ENCODE measurements around the gene HPF1.
"Not testable (repeated sequence)": the region's sequence is repeated elsewhere in the genome, so short reads cannot be mapped to it uniquely, and the experiment has no call there.

Gene HPF1

GRCh38 chr4:169757575-169758184, at the start of gene HPF1:
Gene HPF1, minus strand, starts transcription at chr4:169757944. Its CDS starts 67 bp downstream, at chr4:169757877.
- DNase-seq: peak; percentile 97

DNA sequence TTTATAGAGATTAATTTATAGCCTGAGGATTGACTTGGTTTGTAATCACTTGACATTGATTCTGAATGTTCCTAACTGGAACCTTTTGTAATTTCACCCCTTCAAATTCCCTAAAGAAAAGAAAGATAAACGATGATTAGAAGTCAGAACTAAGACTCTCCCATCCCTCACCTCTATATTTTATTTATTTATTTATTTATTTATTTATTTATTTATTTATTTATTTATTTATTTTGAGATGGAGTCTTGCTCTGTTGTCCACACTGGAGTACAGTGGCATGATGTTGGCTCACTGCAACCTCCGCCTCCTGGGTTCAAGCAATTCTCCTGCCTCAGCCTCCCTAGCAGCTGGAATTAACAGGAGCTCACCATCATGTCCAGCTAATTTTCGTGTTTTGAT, 49.0 kb upstream of the HPF1 start:
- not testable (repeated sequence) for DNase-seq

DNA sequence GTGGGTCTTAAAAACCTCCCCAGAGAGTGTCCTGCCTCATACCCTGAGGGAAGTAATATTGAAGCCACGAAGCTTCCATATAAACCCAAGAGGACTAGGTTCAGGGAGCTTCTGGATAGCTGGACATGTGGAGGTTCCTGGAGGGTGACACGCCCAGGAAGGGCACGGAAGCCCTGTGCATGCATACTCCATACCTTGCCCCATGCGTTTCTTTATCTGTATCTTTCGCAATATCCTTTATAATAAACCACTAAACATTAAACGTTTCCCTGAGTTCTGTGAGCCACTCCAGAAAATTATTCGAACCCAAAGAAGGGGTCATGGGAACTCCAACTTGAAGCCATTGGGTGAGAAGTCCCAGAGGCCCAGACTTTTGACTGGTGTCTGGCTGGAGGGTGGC, 45.7 kb upstream of the HPF1 start:
- no peak for DNase-seq

GRCh38 chr4:169802873-169803272, 45.1 kb upstream of the HPF1 start:
- no peak for DNase-seq

- DNase-seq: no peak
Measured at GRCh38 chr4:169800541-169800940, 42.8 kb upstream of the HPF1 start.

- DNase-seq: no peak
Measured at GRCh38 chr4:169799260-169799659, 41.5 kb upstream of the HPF1 start.

GRCh38 chr4:169795585-169795984, 37.8 kb upstream of the HPF1 start:
- no peak for DNase-seq

DNA sequence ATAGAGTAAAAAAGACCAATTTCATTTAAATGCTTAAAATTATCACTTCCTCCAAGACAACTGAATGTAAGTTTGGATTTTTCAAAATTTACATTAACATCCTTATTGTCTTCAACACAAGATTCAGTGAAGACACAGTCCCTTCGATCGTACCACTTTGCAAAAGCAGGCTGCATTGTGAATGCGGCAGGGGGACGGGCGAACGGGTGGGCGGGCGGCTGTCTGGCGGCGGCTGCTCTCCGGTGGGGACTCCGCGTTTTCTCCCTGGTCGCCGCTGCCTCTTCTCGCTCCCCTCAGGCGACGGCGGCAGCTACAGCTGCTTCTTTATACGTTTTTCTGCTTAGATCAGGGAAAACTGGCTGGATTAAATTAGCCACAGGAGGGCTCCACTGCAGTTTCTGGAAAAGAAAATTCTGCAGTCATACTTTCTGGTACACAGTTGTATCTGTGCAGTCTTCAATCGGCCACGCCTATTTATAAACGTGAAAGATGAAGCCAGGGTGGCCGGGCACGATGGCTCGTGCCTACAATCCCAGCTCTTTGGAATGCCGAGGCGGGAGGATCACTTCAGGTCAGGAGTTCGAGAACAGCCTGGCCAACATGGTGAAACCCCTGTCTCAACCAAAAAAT, 33.9 kb upstream of the HPF1 start:
- peak; percentile 68 for DNase-seq

GRCh38 chr4:169791062-169791461, 33.3 kb upstream of the HPF1 start:
- no peak for DNase-seq

DNA sequence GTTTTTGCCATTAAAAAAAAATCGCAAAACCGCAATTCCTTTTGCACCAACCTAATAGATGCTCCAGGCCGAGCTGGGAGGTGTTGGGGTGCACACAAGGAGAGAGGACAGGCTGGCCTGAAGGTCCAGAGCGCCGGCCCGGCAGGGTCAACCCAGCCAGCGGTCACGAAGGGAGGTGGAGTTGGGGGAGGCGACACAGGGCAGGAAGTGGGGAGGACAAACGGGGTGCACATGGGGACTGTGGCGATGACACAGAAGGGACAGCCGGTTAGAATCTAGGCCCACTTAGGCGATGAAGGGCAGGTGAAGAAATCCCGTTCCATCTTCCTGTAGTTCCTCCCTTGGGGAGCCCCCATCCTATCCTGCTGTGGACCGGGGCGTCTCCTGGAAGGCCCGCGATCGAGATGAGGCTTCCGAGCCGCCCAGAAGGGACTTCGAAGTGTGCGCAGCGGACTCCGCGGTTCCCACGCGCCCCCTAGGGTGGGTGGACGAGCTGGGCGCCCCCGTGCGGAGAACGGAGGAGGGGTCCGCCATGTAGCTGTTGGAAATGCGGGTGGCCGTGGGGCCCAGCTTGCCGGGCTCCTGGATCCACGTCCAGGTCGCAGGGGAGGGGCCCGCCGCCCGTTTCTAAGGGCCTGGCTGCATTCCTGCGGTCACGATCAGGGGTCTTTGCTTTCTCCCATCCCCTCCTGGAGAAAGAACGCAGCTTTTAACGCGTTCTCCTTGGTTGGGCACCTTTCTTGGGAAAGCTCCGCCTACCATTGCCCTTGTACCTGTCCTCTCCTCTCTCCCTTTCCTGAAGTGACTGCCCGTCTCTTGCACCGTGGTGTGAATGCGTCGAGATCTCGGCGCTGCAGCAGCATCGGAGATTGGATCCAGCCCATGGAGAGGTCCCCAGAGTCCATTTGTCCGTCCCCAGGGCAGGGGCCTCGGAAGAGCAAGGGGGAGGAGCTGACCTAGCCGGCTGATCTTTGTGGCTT, 17.0 kb upstream of the HPF1 start:
- no peak for DNase-seq

- no peak for DNase-seq
Measured at GRCh38 chr4:169773889-169774288, 16.1 kb upstream of the HPF1 start.

DNA sequence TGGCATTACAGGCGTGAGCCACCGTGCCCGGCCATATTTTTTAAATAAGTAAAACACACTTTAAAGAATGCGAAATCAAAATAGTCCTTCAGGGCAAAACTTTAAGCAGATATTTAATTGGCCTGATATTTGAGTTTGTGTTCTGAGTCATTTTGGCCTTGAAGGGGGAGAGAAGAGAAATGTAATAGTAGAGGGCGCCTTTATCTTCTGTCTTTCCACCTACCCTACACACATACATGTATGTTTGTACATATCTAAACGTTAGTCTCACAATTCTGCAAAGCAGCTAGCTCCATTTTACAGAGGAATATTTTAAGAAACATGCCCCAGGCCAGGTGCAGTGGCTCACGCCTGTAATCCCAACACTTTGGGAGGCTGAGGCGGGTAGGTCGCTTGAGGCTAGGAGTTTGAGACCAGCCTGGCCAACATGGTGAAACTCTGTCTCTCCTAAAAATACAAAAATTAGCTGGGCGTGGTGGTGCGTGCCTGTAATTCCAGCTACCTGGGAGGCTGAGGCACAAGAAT, 13.9 kb upstream of the HPF1 start:
- not testable (repeated sequence) for DNase-seq

DNA sequence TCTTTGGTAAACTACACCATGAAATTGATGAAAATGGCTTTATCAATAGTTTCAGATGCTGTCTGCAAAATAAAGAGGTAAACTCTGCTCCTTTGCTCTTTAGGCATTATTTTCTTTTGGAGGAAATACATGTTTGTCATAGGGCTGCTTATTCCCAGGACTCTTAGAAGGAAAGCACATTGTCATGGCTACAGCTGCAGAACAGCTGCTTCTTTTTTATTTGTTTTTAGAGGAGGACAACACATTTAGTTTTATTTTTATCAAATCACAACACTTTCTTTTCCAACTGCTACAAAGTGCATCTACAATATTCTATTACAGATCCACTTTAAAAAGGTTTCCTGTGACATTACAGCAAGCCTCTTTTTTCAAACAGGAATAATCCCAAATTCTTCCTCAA, 12.7 kb upstream of the HPF1 start:
- DNase-seq: no peak

GRCh38 chr4:169768385-169768784, 10.6 kb upstream of the HPF1 start:
- no peak for DNase-seq

DNA sequence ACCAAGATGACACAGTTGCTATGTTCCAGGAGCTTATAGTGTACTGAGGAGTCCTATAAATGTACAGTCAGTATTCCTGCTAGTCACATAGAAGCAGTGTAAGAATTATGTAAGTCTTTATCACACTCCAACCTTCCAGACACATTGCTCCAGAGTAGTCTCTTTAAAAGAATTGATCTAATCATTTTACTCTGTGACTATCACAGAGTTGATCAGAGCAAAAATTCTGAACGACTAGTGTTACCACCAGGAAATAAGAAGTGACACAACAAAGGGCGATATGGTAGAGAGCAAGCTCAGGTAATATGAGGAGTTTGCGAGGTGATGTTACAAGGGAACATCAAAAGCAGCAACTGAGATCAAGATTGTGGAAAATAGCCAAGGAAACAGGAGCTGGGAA, 9.0 kb upstream of the HPF1 start:
- no peak for DNase-seq

DNA sequence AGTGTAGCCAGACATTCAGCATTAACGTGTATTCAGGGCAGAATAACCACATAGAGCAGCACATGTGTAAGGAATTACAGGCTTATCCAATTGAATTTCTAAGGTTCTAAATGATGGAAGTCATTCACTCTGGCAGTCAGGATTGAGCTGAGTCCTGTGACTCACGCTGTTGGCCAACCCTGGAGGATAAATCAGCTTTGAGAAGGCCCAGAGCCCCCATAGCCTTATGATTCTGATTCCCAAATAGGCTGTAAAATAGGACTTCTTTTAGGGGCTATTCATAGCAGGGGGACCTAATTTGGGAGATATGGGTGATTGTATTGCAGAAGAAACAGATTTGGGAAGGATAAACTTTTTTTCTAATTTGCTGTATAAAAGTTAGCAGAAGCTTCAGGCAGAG, 8.1 kb upstream of the HPF1 start:
- DNase-seq: peak; percentile 9

- no peak for DNase-seq
Measured at GRCh38 chr4:169761846-169762245, 4.1 kb upstream of the HPF1 start.

- DNase-seq: peak; percentile 30
Measured at GRCh38 chr4:169758401-169758962, 738 bp upstream of the HPF1 start.

DNA sequence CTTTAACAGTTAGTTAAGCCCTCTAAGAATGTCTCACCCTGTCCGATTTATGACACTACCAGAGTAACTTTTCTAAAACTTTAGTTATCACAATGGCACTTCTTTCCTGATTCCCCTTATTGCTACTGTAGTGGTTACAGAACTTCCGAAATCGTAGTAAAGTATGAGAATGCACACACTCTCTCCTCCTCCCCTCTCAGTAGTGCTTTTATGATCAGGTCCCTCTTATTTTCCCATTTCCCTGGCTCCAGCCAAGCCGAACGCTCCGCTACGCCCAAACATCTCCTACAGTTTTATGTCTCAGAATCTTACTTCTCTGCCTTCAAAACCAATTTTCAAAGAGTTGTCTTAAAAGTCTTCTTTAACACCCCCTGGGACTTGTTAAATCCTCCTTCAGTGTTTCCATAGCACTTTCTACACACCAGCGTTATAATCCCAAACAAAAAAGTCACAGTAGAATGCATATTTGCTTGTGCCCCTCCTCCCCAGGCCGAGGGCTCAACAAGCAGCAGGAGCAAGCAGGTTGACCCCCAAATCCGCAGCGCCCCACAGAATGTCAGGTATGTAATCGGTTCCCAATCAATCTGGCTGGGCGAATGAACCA, 671 bp downstream of the HPF1 start:
- no peak for DNase-seq

DNA sequence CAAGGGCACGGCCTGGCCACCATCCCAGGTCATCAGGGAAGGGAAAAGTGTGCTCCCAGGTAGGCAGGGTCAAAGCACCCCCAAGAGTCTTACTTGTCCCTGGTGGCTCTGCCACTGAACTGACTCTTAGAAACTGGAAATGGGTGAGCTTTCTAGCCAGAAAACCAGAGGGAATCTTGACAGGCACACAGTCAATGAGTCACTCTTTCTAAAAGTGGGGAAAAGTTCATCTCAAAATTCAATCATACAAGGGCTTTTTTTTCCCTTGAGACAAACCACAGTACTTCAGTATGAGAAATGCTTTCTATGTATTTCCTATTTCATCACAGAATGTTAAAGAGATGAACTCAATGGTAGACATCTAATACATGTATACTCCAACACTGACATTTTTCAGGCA, 12.5 kb downstream of the HPF1 start:
- DNase-seq: no peak

DNA sequence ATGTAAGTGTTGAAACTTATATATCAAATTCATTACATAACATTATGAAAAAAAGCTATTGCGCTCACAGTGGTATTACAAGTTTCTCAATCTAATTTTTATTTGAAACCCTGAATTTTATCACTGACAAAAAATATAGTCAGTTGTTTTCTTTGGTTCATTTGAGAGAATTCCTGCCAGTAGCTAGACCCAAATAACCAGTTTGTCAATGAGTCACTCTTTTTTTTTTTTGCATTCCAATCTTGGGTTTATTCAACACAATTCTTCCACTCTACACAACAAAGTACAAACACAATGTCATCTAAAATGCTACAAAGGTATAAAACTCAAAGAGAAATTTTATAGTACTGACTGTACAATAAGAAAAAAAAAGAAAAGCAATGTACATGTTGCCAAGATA, 13.1 kb downstream of the HPF1 start:
- DNase-seq: no peak

- DNase-seq: no peak
Measured at GRCh38 chr4:169741569-169741968, 16.2 kb downstream of the HPF1 start.

- not testable (repeated sequence) for DNase-seq
Measured at GRCh38 chr4:169738604-169739003, 19.1 kb downstream of the HPF1 start.
